Right lobe of liver (tissue), 4 donors: ENCODE results near the gene MAGEA6.
"Not testable (repeated sequence)": the region's sequence is repeated elsewhere in the genome, so short reads cannot be mapped to it uniquely, and the experiment has no call there.

ENCODE experiments used
- POLR2A ChIP-seq: fragments of 450-650 bp; IDR thresholded peaks from one replicate; pipeline ENCODE4 v1.6.1; 2017; ENCODE audit warnings: antibody characterized with exemption, mild to moderate bottlenecking
- TF ChIP-seq, protein P1 (sequence below), 4 donors: fragments of 200-600 bp in 3 of 4; fragments of 450-650 bp in 1 of 4; IDR thresholded peaks; one replicate each; pipeline versions ENCODE4 v1.5.1 to v1.8.0; 2016 to 2022; ENCODE audit warnings: antibody characterized with exemption in 4 of 4, mild to moderate bottlenecking in 2 of 4
- donor health status: DM: no; HTN: no; CAD: no.
- donor health status: DM: no; HTN: no; CAD: no.
- donor health status: DM: no; HTN: yes; CAD: no.

GRCh38 chrX:152753686-152754650, 15.5 kb downstream of the MAGEA6 start, which contains the start of gene MAGEA2:
- TF ChIP-seq, protein P1, sequence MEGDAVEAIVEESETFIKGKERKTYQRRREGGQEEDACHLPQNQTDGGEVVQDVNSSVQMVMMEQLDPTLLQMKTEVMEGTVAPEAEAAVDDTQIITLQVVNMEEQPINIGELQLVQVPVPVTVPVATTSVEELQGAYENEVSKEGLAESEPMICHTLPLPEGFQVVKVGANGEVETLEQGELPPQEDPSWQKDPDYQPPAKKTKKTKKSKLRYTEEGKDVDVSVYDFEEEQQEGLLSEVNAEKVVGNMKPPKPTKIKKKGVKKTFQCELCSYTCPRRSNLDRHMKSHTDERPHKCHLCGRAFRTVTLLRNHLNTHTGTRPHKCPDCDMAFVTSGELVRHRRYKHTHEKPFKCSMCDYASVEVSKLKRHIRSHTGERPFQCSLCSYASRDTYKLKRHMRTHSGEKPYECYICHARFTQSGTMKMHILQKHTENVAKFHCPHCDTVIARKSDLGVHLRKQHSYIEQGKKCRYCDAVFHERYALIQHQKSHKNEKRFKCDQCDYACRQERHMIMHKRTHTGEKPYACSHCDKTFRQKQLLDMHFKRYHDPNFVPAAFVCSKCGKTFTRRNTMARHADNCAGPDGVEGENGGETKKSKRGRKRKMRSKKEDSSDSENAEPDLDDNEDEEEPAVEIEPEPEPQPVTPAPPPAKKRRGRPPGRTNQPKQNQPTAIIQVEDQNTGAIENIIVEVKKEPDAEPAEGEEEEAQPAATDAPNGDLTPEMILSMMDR (IDR thresholded peaks at IDR 0.05): not testable (repeated sequence)
- TF ChIP-seq POLR2A: not testable (repeated sequence)
